Activated CD8-positive, alpha-beta memory T cell treated with anti-CD3 and anti-CD28 coated beads for 1 hour (primary cell): Measurements from ENCODE around the gene TENT5C.

Experiments
- DNase-seq, 2 donors: peaks; one replicate each; pipeline ENCODE4 v3.0.0-alpha.2; 2020; ENCODE audit warnings: low read depth in 1 of 2; ENCODE audit errors: extremely low read depth in 1 of 2

TENT5C gene

DNA sequence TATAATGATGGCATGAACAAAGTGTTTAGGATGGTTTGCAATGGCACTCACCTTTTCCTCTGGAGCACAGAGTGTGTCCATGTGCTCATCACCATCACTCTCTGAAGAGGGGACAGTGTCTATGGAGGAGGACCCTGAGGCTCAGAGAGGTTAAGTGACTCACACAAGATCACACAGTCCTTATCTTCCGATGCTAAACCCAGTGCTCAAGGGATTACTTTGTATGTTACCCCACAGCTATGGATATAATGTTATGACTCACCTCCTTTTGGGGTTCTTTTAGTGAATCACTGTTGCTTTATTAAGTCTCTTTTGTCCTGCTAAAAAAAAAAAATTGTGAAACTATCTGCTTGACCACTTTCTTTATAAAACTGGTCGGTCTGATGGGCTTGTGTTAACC, 67.6 kb downstream of the TENT5C start:
- DNase-seq: no peak

GRCh38 chr1:117674521-117675400, 68.9 kb downstream of the TENT5C start:
- DNase-seq: peak in 1 of 2 donors; percentile 36

DNA sequence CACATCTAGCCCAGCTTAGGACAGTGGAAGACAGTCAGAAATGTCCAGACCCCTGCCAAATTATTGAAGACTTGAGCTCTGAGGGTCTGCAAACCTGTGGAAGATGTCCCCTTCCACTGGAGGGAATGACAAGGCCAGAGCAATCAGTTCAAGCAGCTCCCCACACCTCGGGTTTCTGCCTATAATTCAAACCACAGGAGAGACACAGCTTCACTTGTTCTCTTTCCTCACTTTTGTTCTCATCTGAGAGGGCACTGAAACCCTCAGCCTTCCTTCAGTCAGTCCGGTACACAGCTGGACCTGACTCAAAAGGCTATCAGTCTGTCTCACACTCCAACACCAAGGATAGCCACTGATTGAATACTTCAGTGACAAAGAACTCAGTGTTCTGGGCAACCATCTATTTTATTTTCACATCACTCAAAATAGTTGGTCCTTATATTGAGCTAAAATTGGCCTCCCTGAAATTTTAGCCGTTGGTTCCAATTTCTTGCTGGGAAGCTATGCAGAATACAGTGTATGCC, 70.1 kb downstream of the TENT5C start:
- DNase-seq: no peak

GRCh38 chr1:117676615-117677130, 70.8 kb downstream of the TENT5C start:
- no peak for DNase-seq
